Upper lobe of left lung (tissue), 6 donors: ENCODE results near the gene SAPCD1. TPM values are rescaled to one million over a fixed set of nuclear protein-coding genes. Genes with fewer than 3 reads are reported as not detected.

Experiments
- ATAC-seq, 2 donors: fragments of 200-7000 bp; cut with Tn5 transposase; one replicate each; pipeline ENCODE4 v1.9.1; 2022; ENCODE audit warnings: mild to moderate bottlenecking in 2 of 2, moderate library complexity in 2 of 2; ENCODE audit not compliant: low FRiP score in 2 of 2
- DNase-seq, 2 donors: peaks; one replicate each; pipeline ENCODE4 v3.0.0-alpha.2; 2019 to 2020
- H3K27ac ChIP-seq, 4 donors: fragments of 200-600 bp; sonication (generic); one replicate each; pipeline ENCODE4 v1.5.1; 2016 to 2019
- H3K27me3 ChIP-seq, 4 donors: fragments of 200-600 bp; sonication (generic); one replicate each; pipeline ENCODE4 v1.5.1; 2017 to 2019
- H3K36me3 ChIP-seq, 4 donors: fragments of 200-600 bp; sonication (generic); one replicate each; pipeline ENCODE4 v1.5.1; 2016 to 2019
- H3K4me1 ChIP-seq, 4 donors: fragments of 200-600 bp; sonication (generic); one replicate each; pipeline ENCODE4 v1.5.1; 2018 to 2019
- H3K4me3 ChIP-seq, 4 donors: fragments of 200-600 bp; sonication (generic); one replicate each; pipeline ENCODE4 v1.5.1; 2017 to 2019; ENCODE audit warnings: mild to moderate bottlenecking in 2 of 4, moderate library complexity in 1 of 4
- H3K9me3 ChIP-seq, 4 donors: fragments of 200-600 bp; sonication (generic); one replicate each; pipeline ENCODE4 v1.5.1; 2018 to 2019
- EP300 ChIP-seq, 4 donors: sonication (generic); formaldehyde crosslinking; IDR thresholded peaks; one replicate each; pipeline ENCODE4 v1.5.1; 2017; ENCODE audit warnings: antibody characterized with exemption in 4 of 4, control low read depth in 2 of 4
- POLR2A ChIP-seq, 4 donors: fragments of 450-650 bp; IDR thresholded peaks; one replicate each; pipeline ENCODE4 v1.5.1; 2016 to 2017; ENCODE audit warnings: antibody characterized with exemption in 4 of 4, mild to moderate bottlenecking in 2 of 4
- POLR2AphosphoS5 ChIP-seq, 2 donors: sonication (generic); formaldehyde crosslinking; IDR thresholded peaks; one replicate each; pipeline ENCODE4 v1.5.1; 2017; ENCODE audit warnings: antibody characterized with exemption in 2 of 2
- WGBS, 2 donors: methylation state at CpG; one replicate each; pipeline ENCODE4 v1.1.5; 2017 to 2018; 5-methylcytosine and 5-hydroxymethylcytosine counted together
- total RNA-seq, 6 donors: library from RNA; depleted of rRNA in 4 of 6; stranded (reverse); fragments of >200 nt in 4 of 6; gene quantifications; one replicate each; pipeline versions ENCODE4 v1.1.0 to v1.2.1, GENCODE V29; 2016 to 2021
- TF ChIP-seq, protein P1 (sequence below), 6 experiments: fragments of 450-650 bp in 4 of 6; fragments of 200-600 bp in 2 of 6; sonication (generic) in 2 of 6; IDR thresholded peaks; one replicate each; pipeline ENCODE4 v1.5.1; 2016 to 2019; ENCODE audit warnings: antibody characterized with exemption in 6 of 6
- donor health status: DM: no; HTN: no; CAD: no; lungs with moderate emphysema.
- donor health status: DM: no; HTN: yes; CAD: no; lungs with severe emphysema.

SAPCD1 gene
- total RNA-seq, 6 donors from 2014 or later, result 1.1 to 15.7 (median 5.3) TPM

DNA sequence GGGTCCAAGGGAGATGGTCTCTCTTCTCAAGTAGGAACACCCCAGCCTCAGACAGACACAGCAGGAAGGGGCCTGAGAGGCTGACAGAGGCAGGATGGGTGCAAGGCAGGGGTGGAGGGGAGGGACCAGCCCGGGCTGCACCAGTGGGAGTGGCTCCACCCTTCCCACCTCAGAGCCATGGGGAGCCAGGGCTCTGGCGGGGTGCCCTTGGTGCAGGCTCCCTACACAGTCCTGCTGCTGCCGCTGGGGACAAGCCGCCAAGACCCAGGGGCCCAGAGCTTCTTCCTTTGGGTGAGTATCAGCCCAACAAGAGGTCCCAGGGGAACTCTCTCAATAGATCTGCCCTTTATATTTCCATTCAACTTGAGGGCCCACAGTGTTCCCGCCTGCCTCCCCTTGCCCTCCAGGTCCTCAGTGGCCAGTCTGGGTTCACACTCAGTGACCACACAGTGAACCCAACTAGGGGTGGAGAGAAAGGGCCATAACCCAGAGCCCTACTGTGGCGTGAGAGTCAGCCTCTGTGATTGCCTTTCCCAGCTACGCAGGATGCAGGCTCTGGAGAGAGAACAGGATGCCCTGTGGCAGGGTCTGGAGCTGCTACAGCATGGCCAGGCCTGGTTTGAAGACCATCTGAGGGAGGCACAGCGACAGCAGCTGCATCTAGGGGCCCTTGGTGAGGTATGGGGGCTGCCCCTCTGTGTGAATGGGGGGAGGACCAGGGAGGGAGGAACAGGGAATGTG is 592 bp downstream of the SAPCD1 start:
- Histone ChIP-seq H3K4me1 (peaks cover 0 to 7% (median 6%) of the 10 kb centered on the region in 4 donors), H3K9me3 (no peaks in the 10 kb centered on the region), H3K4me3 (no peak overlapping the region), H3K36me3 (no peaks in the 10 kb centered on the region), H3K27me3 (no peaks in the 10 kb centered on the region), H3K27ac (peak overlapping the region; percentile 9 to 57 (median 17))
- TF ChIP-seq POLR2AphosphoS5 (IDR thresholded peaks at IDR 0.05) (no peak), POLR2A (IDR thresholded peaks at IDR 0.05) (no peak), EP300 (IDR thresholded peaks at IDR 0.05) (no peak)
- TF ChIP-seq, protein P1, sequence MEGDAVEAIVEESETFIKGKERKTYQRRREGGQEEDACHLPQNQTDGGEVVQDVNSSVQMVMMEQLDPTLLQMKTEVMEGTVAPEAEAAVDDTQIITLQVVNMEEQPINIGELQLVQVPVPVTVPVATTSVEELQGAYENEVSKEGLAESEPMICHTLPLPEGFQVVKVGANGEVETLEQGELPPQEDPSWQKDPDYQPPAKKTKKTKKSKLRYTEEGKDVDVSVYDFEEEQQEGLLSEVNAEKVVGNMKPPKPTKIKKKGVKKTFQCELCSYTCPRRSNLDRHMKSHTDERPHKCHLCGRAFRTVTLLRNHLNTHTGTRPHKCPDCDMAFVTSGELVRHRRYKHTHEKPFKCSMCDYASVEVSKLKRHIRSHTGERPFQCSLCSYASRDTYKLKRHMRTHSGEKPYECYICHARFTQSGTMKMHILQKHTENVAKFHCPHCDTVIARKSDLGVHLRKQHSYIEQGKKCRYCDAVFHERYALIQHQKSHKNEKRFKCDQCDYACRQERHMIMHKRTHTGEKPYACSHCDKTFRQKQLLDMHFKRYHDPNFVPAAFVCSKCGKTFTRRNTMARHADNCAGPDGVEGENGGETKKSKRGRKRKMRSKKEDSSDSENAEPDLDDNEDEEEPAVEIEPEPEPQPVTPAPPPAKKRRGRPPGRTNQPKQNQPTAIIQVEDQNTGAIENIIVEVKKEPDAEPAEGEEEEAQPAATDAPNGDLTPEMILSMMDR (IDR thresholded peaks at IDR 0.05), result no peak
- ATAC-seq (peak in 1 of 2 donors; percentile 4), DNase-seq (no peak)
- 17 to 84% methylated on average over 1 to 8 of the region's 8 CpGs for WGBS, 2 donors

DNA sequence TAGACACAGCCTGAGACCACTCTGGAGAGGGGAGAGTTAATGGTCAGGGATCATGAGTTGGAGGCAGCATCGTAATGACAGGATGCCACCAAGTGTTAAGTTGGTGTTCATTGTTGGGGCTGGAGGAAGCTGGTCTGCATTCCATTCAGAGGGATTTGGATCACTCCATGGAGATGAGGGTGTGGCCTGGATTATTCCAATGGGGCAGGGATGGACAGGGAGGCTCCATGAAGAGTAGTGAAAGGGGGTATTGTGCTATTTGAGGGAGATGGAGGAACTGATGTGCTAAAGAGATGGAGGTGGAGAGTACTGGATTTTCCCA is 1.1 kb downstream of the SAPCD1 start:
- ATAC-seq (peak in 1 of 2 donors; percentile 64), DNase-seq (no peak)

DNA sequence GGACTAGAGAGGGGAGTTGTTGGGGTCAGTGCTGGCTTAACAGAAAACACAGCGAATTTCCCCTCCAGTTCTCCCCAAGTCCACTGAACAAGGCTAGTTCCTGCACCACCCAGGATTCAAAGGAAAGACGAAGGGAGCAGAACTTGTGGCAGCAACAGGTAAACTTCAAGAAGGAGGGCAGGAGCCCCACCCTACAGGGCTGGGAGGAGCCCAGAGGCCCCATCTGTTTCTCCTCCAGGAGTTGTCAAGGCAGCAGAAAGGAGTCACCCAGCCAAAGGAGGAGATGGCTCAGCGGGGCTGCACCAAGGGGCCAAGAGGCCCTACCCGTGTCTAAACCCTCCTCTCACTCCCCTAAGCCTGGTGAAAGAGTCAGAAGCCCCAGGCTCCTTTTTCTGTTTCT is 1.7 kb downstream of the SAPCD1 start:
- WGBS, 2 donors, result 78 to 83% methylated on average over 4 of the region's 4 CpGs
- TF ChIP-seq POLR2A (IDR thresholded peaks at IDR 0.05) (no peak), EP300 (IDR thresholded peaks at IDR 0.05) (no peak), POLR2AphosphoS5 (IDR thresholded peaks at IDR 0.05) (no peak)
- TF ChIP-seq, protein P1 (IDR thresholded peaks at IDR 0.05), result no peak
- DNase-seq, result no peak

More for the DNA sequence above, 1.1 kb downstream of the SAPCD1 start:
- WGBS, 2 donors, result 20 to 35% methylated on average over 1 of the region's 1 CpG
- H3K27ac ChIP-seq, result peak overlapping the region in 3 of 4 donors; percentile 9 to 57 (median 18)
- peaks cover 0 to 7% (median 6%) of the 10 kb centered on the region in 4 donors for H3K4me1 ChIP-seq
- no peaks in the 10 kb centered on the region for H3K27me3 ChIP-seq
- H3K36me3 ChIP-seq, result no peaks in the 10 kb centered on the region
- no peaks in the 10 kb centered on the region for H3K9me3 ChIP-seq
- no peak overlapping the region for H3K4me3 ChIP-seq
- no peak for TF ChIP-seq POLR2AphosphoS5 (IDR thresholded peaks at IDR 0.05)
- TF ChIP-seq, protein P1 (IDR thresholded peaks at IDR 0.05), result no peak
- TF ChIP-seq EP300 (IDR thresholded peaks at IDR 0.05), result no peak
- TF ChIP-seq POLR2A (IDR thresholded peaks at IDR 0.05), result no peak

GRCh38 chr6:31765559-31765909 is 3.1 kb downstream of the SAPCD1 start:
- Histone ChIP-seq H3K9me3 (no peaks in the 10 kb centered on the region), H3K4me3 (no peak overlapping the region), H3K36me3 (no peaks in the 10 kb centered on the region), H3K27ac (no peak overlapping the region), H3K4me1 (peaks cover 0 to 9% (median 7%) of the 10 kb centered on the region in 4 donors), H3K27me3 (no peaks in the 10 kb centered on the region)
- DNase-seq (peak in 1 of 2 donors; percentile 63), ATAC-seq (no peak)
- 73 to 83% methylated on average over 9 of the region's 9 CpGs for WGBS, 2 donors
- TF ChIP-seq, protein P1 (IDR thresholded peaks at IDR 0.05), result no peak
- TF ChIP-seq EP300 (IDR thresholded peaks at IDR 0.05), result no peak
- TF ChIP-seq POLR2A (IDR thresholded peaks at IDR 0.05), result no peak
- TF ChIP-seq POLR2AphosphoS5 (IDR thresholded peaks at IDR 0.05), result no peak

More for the DNA sequence above, 1.7 kb downstream of the SAPCD1 start:
- ATAC-seq, result no peak
- H3K4me1 ChIP-seq, result peaks cover 0 to 7% (median 6%) of the 10 kb centered on the region in 4 donors
- no peak overlapping the region for H3K4me3 ChIP-seq
- H3K36me3 ChIP-seq, result no peaks in the 10 kb centered on the region
- H3K27ac ChIP-seq, result peak overlapping the region in 1 of 4 donors; percentile 3
- no peaks in the 10 kb centered on the region for H3K9me3 ChIP-seq
- no peaks in the 10 kb centered on the region for H3K27me3 ChIP-seq
